Panc1 (cell line): ENCODE results near the gene RNF17. TPM values are rescaled to one million over a fixed set of nuclear protein-coding genes. Genes with fewer than 3 reads are reported as not detected.

Experiments
- ATAC-seq: fragments of 200-7000 bp; cut with Tn5 transposase; 2 replicates; pipeline ENCODE4 v1.9.1; 2020; ENCODE audit warnings: mild to moderate bottlenecking, moderate library complexity
- BruUV-seq: library from RNA; stranded (reverse); fragments of 400-500 nt; replicated peaks from 2 replicates; lab custom pipeline; 2021; lab: Mats Ljungman, UMichigan
- CTCF ChIA-PET: fragments of 300-600 bp; sonication (Branson Sonifier 250); formaldehyde crosslinking; loops from one replicate; lab custom pipeline; 2022; ENCODE audit warnings: antibody characterized with exemption; lab: Charles Lee
- POLR2A ChIA-PET: fragments of 300-600 bp; sonication (Branson Sonifier 250); formaldehyde crosslinking; loops from one replicate; lab custom pipeline; 2022; ENCODE audit warnings: antibody characterized with exemption; lab: Charles Lee
- DNase-seq: peaks from one replicate; pipeline ENCODE4 v3.0.0-alpha.2; 2010; ENCODE audit warnings: low read depth, low spot score
- H3K27ac ChIP-seq: 2 replicates; pipeline ENCODE4 v1.5.1; 2011; ENCODE audit warnings: mild to moderate bottlenecking, low read length, inconsistent platforms
- H3K27me3 ChIP-seq: fragments of 200-500 bp; sonication (Bioruptor generic); 2 replicates; pipeline ENCODE4 v1.6.0; 2014; ENCODE audit warnings: low read length, inconsistent platforms; ENCODE audit not compliant: control insufficient read depth, insufficient read depth
- H3K36me3 ChIP-seq: fragments of 200-500 bp; sonication (Bioruptor generic); 2 replicates; pipeline ENCODE4 v1.5.1; 2014; ENCODE audit warnings: inconsistent platforms, mild to moderate bottlenecking, low read length, moderate library complexity; ENCODE audit not compliant: control insufficient read depth, insufficient read depth
- H3K4me1 ChIP-seq: 2 replicates; pipeline ENCODE4 v1.5.1; 2011; ENCODE audit warnings: inconsistent platforms, mild to moderate bottlenecking, low read length, moderate library complexity; ENCODE audit not compliant: control insufficient read depth, insufficient read depth
- H3K4me3 ChIP-seq, 2 experiments: 2 replicates each; pipeline ENCODE4 v1.5.1; 2011 to 2012; ENCODE audit warnings: low read depth in 2 of 2, low read length in 2 of 2, mild to moderate bottlenecking in 2 of 2, inconsistent platforms in 1 of 2, moderate library complexity in 1 of 2
- H3K9me3 ChIP-seq: fragments of 200-500 bp; sonication (Bioruptor generic); 2 replicates; pipeline ENCODE4 v1.5.1; 2014; ENCODE audit warnings: low read depth, mild to moderate bottlenecking, inconsistent platforms, low read length, moderate library complexity; ENCODE audit not compliant: control insufficient read depth, insufficient read depth
- CTCF ChIP-seq: fragments of 450-650 bp; IDR thresholded peaks from 2 replicates; pipeline ENCODE4 v1.5.1; 2017; ENCODE audit warnings: mild to moderate bottlenecking
- POLR2AphosphoS5 ChIP-seq: IDR thresholded peaks from 2 replicates; pipeline ENCODE4 v1.6.1; 2012; ENCODE audit warnings: mild to moderate bottlenecking, low read depth, low read length, moderate library complexity
- REST ChIP-seq, 2 experiments: IDR thresholded peaks; 2 replicates each; pipeline ENCODE4 v1.6.1; 2011 to 2012; ENCODE audit warnings: low read depth in 2 of 2, control low read depth in 1 of 2, low read length in 1 of 2, mild to moderate bottlenecking in 1 of 2, moderate library complexity in 1 of 2; ENCODE audit not compliant: insufficient read depth in 1 of 2
- SIN3A ChIP-seq: IDR thresholded peaks from 2 replicates; pipeline ENCODE4 v1.6.1; 2012; ENCODE audit warnings: low read depth, mild to moderate bottlenecking, low read length, moderate library complexity, borderline replicate concordance; ENCODE audit not compliant: insufficient read depth
- TCF7L2 ChIP-seq: IDR thresholded peaks from 2 replicates; pipeline ENCODE4 v1.6.1; 2011; ENCODE audit warnings: mild to moderate bottlenecking, low read depth, low read length, inconsistent platforms
- in situ Hi-C: cut with HindIII; loops from 2 replicates; pipeline ENCODE4 v1.10.0; 2016; ENCODE audit warnings: low sequenced_read_pairs, low pct_unique_long_range_greater_than_20kb
- intact Hi-C: fragments of 100-400 bp; cut with micrococcal nuclease; formaldehyde crosslinking; loops from one replicate; pipeline ENCODE4 v1.10.0; 2022; ENCODE audit not compliant: unreplicated experiment
- total RNA-seq: library from RNA; stranded (reverse); gene quantifications from one replicate; pipeline ENCODE4 v1.2.1, GENCODE V29; 2021; ENCODE audit not compliant: unreplicated experiment

RNF17 gene
- total RNA-seq, 1 experiment from 2014 or later = not detected

GRCh38 chr13:24741791-24742190, 22.2 kb upstream of the RNF17 start:
- Histone ChIP-seq H3K27me3 (no peaks in the 10 kb centered on the region), H3K36me3 (no peaks in the 10 kb centered on the region), H3K4me3 (no peak overlapping the region), H3K27ac (no peak overlapping the region), H3K9me3 (no peaks in the 10 kb centered on the region), H3K4me1 (no peaks in the 10 kb centered on the region)
- POLR2A ChIA-PET = no interaction called here
- intact Hi-C loops = no loop called here
- no TSS peak for BruUV-seq
- TF ChIP-seq SIN3A (no peak), TCF7L2 (no peak), REST (IDR thresholded peaks at IDR 0.05; ENCODE audit: insufficient read depth in 1 of 2, low read depth in 2 of 2, low read length in 1 of 2) (no peak), POLR2AphosphoS5 (no peak), CTCF (no peak)
- CTCF ChIA-PET = no interaction called here
- ATAC-seq (no peak), DNase-seq (no peak)
- in situ Hi-C loops = no loop called here

GRCh38 chr13:24742294-24742693, 21.7 kb upstream of the RNF17 start:
- in situ Hi-C loops = no loop called here
- CTCF ChIA-PET = no interaction called here
- H3K27ac ChIP-seq = no peak overlapping the region
- DNase-seq (no peak), ATAC-seq (no peak)
- no peaks in the 10 kb centered on the region for H3K4me1 ChIP-seq
- H3K36me3 ChIP-seq = no peaks in the 10 kb centered on the region
- H3K4me3 ChIP-seq = no peak overlapping the region
- POLR2A ChIA-PET = no interaction called here
- no TSS peak for BruUV-seq
- TF ChIP-seq TCF7L2 (no peak), SIN3A (no peak), POLR2AphosphoS5 (no peak), REST (IDR thresholded peaks at IDR 0.05; ENCODE audit: insufficient read depth in 1 of 2, low read depth in 2 of 2, low read length in 1 of 2) (no peak), CTCF (no peak)
- intact Hi-C loops = no loop called here
- H3K9me3 ChIP-seq = no peaks in the 10 kb centered on the region
- no peaks in the 10 kb centered on the region for H3K27me3 ChIP-seq
